Activated T-helper 17 cell treated with anti-CD3 and anti-CD28 coated beads, Interleukin-2, amount 50 U/mL, for 72 hours (primary cell): Measurements from ENCODE around the gene DPEP1. TPM values are rescaled to one million over a fixed set of nuclear protein-coding genes. Genes with fewer than 3 reads are reported as not detected.

Source experiments
- ATAC-seq: fragments of 150-1000 bp; cut with Tn5 transposase; replicated peaks from 2 replicates; pipeline ENCODE4 v1.10.0; 2021; ENCODE audit warnings: mild to moderate bottlenecking, moderate library complexity
- H3K27ac Mint-ChIP-seq: one replicate; pipeline ENCODE4 v1.8.0; 2022; ENCODE audit warnings: mixed read lengths
- H3K27me3 Mint-ChIP-seq: one replicate; pipeline ENCODE4 v1.8.0; 2022; ENCODE audit warnings: mixed read lengths
- H3K36me3 Mint-ChIP-seq: one replicate; pipeline ENCODE4 v1.8.0; 2022; ENCODE audit warnings: low read depth, mild to moderate bottlenecking, mixed read lengths
- H3K4me1 Mint-ChIP-seq: one replicate; pipeline ENCODE4 v1.8.0; 2022; ENCODE audit warnings: mixed read lengths
- H3K4me3 Mint-ChIP-seq: one replicate; pipeline ENCODE4 v1.8.0; 2022; ENCODE audit warnings: mild to moderate bottlenecking, mixed read lengths
- H3K9me3 Mint-ChIP-seq: one replicate; pipeline ENCODE4 v1.8.0; 2022; ENCODE audit warnings: mixed read lengths
- total RNA-seq, 2 donors: library from RNA; stranded (reverse); gene quantifications; one replicate each; pipeline ENCODE4 v1.2.3, GENCODE V29; 2022

DPEP1 gene
- total RNA-seq, 2 donors from 2014 or later = not detected

- no peak overlapping the region for H3K27ac Mint-ChIP-seq
- no peak for ATAC-seq
- peaks cover 12% of the 10 kb centered on the region for H3K4me1 Mint-ChIP-seq
- no peaks in the 10 kb centered on the region for H3K9me3 Mint-ChIP-seq
- H3K4me3 Mint-ChIP-seq = no peak overlapping the region
- H3K27me3 Mint-ChIP-seq = no peaks in the 10 kb centered on the region
- no peaks in the 10 kb centered on the region for H3K36me3 Mint-ChIP-seq
Measured at GRCh38 chr16:89615596-89616090, 2.2 kb downstream of the DPEP1 start.

- Mint-ChIP-seq H3K4me3 (no peak overlapping the region), H3K4me1 (peaks cover 12% of the 10 kb centered on the region), H3K9me3 (no peaks in the 10 kb centered on the region), H3K27ac (peak overlapping the region; percentile 83), H3K36me3 (no peaks in the 10 kb centered on the region), H3K27me3 (no peaks in the 10 kb centered on the region)
- ATAC-seq = no peak
Measured at GRCh38 chr16:89616623-89617022, 3.2 kb downstream of the DPEP1 start.

- no peak for ATAC-seq
- Mint-ChIP-seq H3K4me1 (peaks cover 12% of the 10 kb centered on the region), H3K4me3 (no peak overlapping the region), H3K27me3 (no peaks in the 10 kb centered on the region), H3K9me3 (no peaks in the 10 kb centered on the region), H3K36me3 (no peaks in the 10 kb centered on the region), H3K27ac (peak overlapping the region; percentile 83)
Measured at GRCh38 chr16:89617036-89617435, 3.6 kb downstream of the DPEP1 start.

- H3K36me3 Mint-ChIP-seq = no peaks in the 10 kb centered on the region
- ATAC-seq = no peak
- no peaks in the 10 kb centered on the region for H3K9me3 Mint-ChIP-seq
- H3K4me1 Mint-ChIP-seq = peaks cover 6% of the 10 kb centered on the region
- H3K27me3 Mint-ChIP-seq = peaks cover under 1% of the 10 kb centered on the region
- no peak overlapping the region for H3K27ac Mint-ChIP-seq
- no peak overlapping the region for H3K4me3 Mint-ChIP-seq
Measured at GRCh38 chr16:89618109-89618998, 4.9 kb downstream of the DPEP1 start.

- no peak overlapping the region for H3K4me3 Mint-ChIP-seq
- ATAC-seq = no peak
- peaks cover 8% of the 10 kb centered on the region for H3K27me3 Mint-ChIP-seq
- H3K4me1 Mint-ChIP-seq = peaks cover 10% of the 10 kb centered on the region
- no peaks in the 10 kb centered on the region for H3K36me3 Mint-ChIP-seq
- H3K27ac Mint-ChIP-seq = no peak overlapping the region
- no peaks in the 10 kb centered on the region for H3K9me3 Mint-ChIP-seq
Measured at GRCh38 chr16:89619840-89620239, 6.4 kb downstream of the DPEP1 start.

- Mint-ChIP-seq H3K27ac (no peak overlapping the region), H3K4me3 (no peak overlapping the region), H3K9me3 (no peaks in the 10 kb centered on the region), H3K27me3 (peaks cover 8% of the 10 kb centered on the region), H3K36me3 (no peaks in the 10 kb centered on the region), H3K4me1 (peaks cover 10% of the 10 kb centered on the region)
- no peak for ATAC-seq
Measured at GRCh38 chr16:89620406-89620841, 7.0 kb downstream of the DPEP1 start.

- no peak for ATAC-seq
- no peak overlapping the region for H3K4me3 Mint-ChIP-seq
- H3K27me3 Mint-ChIP-seq = peaks cover 8% of the 10 kb centered on the region
- H3K27ac Mint-ChIP-seq = no peak overlapping the region
- H3K36me3 Mint-ChIP-seq = no peaks in the 10 kb centered on the region
- H3K9me3 Mint-ChIP-seq = no peaks in the 10 kb centered on the region
- peaks cover 10% of the 10 kb centered on the region for H3K4me1 Mint-ChIP-seq
Measured at GRCh38 chr16:89621136-89621697, 7.8 kb downstream of the DPEP1 start.

GRCh38 chr16:89621698-89622409 lies 8.4 kb downstream of the DPEP1 start:
- Mint-ChIP-seq H3K4me3 (no peak overlapping the region), H3K27ac (no peak overlapping the region), H3K36me3 (no peaks in the 10 kb centered on the region), H3K4me1 (peaks cover 4% of the 10 kb centered on the region), H3K9me3 (no peaks in the 10 kb centered on the region), H3K27me3 (peaks cover 8% of the 10 kb centered on the region)
- no peak for ATAC-seq

- Mint-ChIP-seq H3K4me3 (no peak overlapping the region), H3K36me3 (no peaks in the 10 kb centered on the region), H3K27me3 (peaks cover 8% of the 10 kb centered on the region), H3K27ac (no peak overlapping the region), H3K4me1 (peaks cover 4% of the 10 kb centered on the region), H3K9me3 (no peaks in the 10 kb centered on the region)
- no peak for ATAC-seq
Measured at GRCh38 chr16:89623511-89624261, 10.2 kb downstream of the DPEP1 start.

GRCh38 chr16:89624777-89625761 lies 11.6 kb downstream of the DPEP1 start:
- no peak overlapping the region for H3K4me3 Mint-ChIP-seq
- H3K27ac Mint-ChIP-seq = no peak overlapping the region
- H3K27me3 Mint-ChIP-seq = peaks cover 8% of the 10 kb centered on the region
- no peaks in the 10 kb centered on the region for H3K9me3 Mint-ChIP-seq
- no peaks in the 10 kb centered on the region for H3K36me3 Mint-ChIP-seq
- peaks cover 4% of the 10 kb centered on the region for H3K4me1 Mint-ChIP-seq
- no peak for ATAC-seq

- H3K4me3 Mint-ChIP-seq = no peak overlapping the region
- no peaks in the 10 kb centered on the region for H3K9me3 Mint-ChIP-seq
- no peaks in the 10 kb centered on the region for H3K27me3 Mint-ChIP-seq
- no peaks in the 10 kb centered on the region for H3K36me3 Mint-ChIP-seq
- peak; percentile 21 for ATAC-seq
- H3K4me1 Mint-ChIP-seq = no peaks in the 10 kb centered on the region
- no peak overlapping the region for H3K27ac Mint-ChIP-seq
Measured at GRCh38 chr16:89629827-89630610, 16.6 kb downstream of the DPEP1 start.

GRCh38 chr16:89633064-89633631 lies 19.7 kb downstream of the DPEP1 start:
- H3K27ac Mint-ChIP-seq = no peak overlapping the region

More at GRCh38 chr16:89633064-89633631, 19.7 kb downstream of the DPEP1 start:
- ATAC-seq = no peak
- Mint-ChIP-seq H3K36me3 (no peaks in the 10 kb centered on the region), H3K4me1 (no peaks in the 10 kb centered on the region), H3K9me3 (no peaks in the 10 kb centered on the region), H3K4me3 (no peak overlapping the region), H3K27me3 (no peaks in the 10 kb centered on the region)
